ENCODE results near the gene ELOA2. TPM values are rescaled to one million over a fixed set of nuclear protein-coding genes. Genes with fewer than 3 reads are reported as not detected.

ELOA2 gene
- total and polyA plus RNA-seq, 2 donors (not counting 3 experiments of a cell fraction or from before 2014, with no cell fraction given): not detected

DNA sequence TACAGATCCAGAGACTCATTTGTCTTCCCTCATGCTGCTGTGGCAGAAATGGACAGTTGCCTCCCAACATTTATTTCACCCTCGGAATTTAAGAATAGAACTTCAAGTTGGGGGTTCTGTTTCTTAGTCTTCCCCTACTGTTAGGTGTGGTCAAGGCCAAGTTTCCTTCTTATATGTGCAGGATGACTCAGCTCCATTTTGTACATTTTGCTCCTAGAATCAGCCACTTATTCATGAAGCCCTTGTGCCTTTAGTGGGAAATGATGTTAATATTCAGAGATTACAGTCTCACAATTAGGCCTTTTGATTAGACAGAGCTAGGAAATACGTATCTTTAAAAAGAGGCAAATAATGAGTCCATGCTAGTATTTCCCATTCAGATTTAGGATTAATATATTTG, 46.2 kb upstream of the ELOA2 start:
- Histone ChIP-seq H3K36me3 (ENCODE audit: control insufficient read depth in 2 of 2, extremely low read depth in 1 of 2, insufficient read depth in 2 of 2, low read length in 2 of 2) (no peaks in the 10 kb centered on the region), H3K79me2 (ENCODE audit: control insufficient read depth, insufficient read depth, low read length) (no peaks in the 10 kb centered on the region), H3K27ac (ENCODE audit: insufficient read depth, low read depth, low read length) (no peak overlapping the region), H3K9ac (replicated peaks; ENCODE audit: extremely low read depth, insufficient read depth, low read length) (no peak overlapping the region), H3K4me1 (ENCODE audit: control insufficient read depth, extremely low read depth, insufficient read depth, low read length) (no peaks in the 10 kb centered on the region), H3K9me3 (replicated peaks; ENCODE audit: control insufficient read depth, insufficient read depth, low read length) (no peaks in the 10 kb centered on the region), H3K9me1 (replicated peaks; ENCODE audit: control insufficient read depth, extremely low read depth, insufficient read depth, low read length) (no peaks in the 10 kb centered on the region), H3K4me3 (replicated peaks in 1 of 3; ENCODE audit: insufficient read depth in 1 of 3, low read depth in 1 of 3, low read length in 3 of 3) (no peak overlapping the region), H3K27me3 (ENCODE audit: control insufficient read depth in 2 of 2, insufficient read depth in 2 of 2, low read length in 2 of 2) (no peaks in the 10 kb centered on the region), H3K4me2 (ENCODE audit: insufficient read depth, low read length) (no peak overlapping the region), H4K20me1 (replicated peaks; ENCODE audit: control insufficient read depth, extremely low read depth, insufficient read depth, low read length) (peaks cover 3% of the 10 kb centered on the region), H2AFZ (ENCODE audit: low read depth, low read length) (no peak overlapping the region)
- ChIA-PET POLR2A (no interaction called here), CTCF (interaction anchor here (1.7 kb wide), 2 partner anchors 13 to 123 kb away, joined by 3 to 6 read pairs; no protein-coding TSS in a partner anchor)
- BruUV-seq (replicated peaks): no TSS peak
- dilution Hi-C loops (cut with MboI; ENCODE audit: extremely low pct_ligation_motif_present, low sequenced_read_pairs) (no loop called here), intact Hi-C loops (cut with micrococcal nuclease) (no loop called here)
- FAIRE-seq (no peak), DNase-seq (ENCODE audit: low read depth, low spot score) (no peak)
- TF ChIP-seq EZH2 (IDR thresholded peaks at IDR 0.05; ENCODE audit: borderline replicate concordance, low read depth, low read length, severe bottlenecking) (no peak), FOS (IDR thresholded peaks at IDR 0.05; ENCODE audit: borderline replicate concordance, insufficient read depth, low read length) (no peak), MYC (IDR thresholded peaks at IDR 0.05; ENCODE audit: low read depth, low read length) (no peak), POLR2A (IDR thresholded peaks at IDR 0.05; ENCODE audit: low read depth, low read length) (no peak), POLR2AphosphoS5 (IDR thresholded peaks at IDR 0.05; ENCODE audit: insufficient read depth, low read depth, low read length) (no peak)
- TF ChIP-seq, protein P1, sequence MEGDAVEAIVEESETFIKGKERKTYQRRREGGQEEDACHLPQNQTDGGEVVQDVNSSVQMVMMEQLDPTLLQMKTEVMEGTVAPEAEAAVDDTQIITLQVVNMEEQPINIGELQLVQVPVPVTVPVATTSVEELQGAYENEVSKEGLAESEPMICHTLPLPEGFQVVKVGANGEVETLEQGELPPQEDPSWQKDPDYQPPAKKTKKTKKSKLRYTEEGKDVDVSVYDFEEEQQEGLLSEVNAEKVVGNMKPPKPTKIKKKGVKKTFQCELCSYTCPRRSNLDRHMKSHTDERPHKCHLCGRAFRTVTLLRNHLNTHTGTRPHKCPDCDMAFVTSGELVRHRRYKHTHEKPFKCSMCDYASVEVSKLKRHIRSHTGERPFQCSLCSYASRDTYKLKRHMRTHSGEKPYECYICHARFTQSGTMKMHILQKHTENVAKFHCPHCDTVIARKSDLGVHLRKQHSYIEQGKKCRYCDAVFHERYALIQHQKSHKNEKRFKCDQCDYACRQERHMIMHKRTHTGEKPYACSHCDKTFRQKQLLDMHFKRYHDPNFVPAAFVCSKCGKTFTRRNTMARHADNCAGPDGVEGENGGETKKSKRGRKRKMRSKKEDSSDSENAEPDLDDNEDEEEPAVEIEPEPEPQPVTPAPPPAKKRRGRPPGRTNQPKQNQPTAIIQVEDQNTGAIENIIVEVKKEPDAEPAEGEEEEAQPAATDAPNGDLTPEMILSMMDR (IDR thresholded peaks at IDR 0.05; ENCODE audit: extremely low read depth in 1 of 2, insufficient read depth in 1 of 2, low read depth in 1 of 2, low read length in 2 of 2): no peak

DNA sequence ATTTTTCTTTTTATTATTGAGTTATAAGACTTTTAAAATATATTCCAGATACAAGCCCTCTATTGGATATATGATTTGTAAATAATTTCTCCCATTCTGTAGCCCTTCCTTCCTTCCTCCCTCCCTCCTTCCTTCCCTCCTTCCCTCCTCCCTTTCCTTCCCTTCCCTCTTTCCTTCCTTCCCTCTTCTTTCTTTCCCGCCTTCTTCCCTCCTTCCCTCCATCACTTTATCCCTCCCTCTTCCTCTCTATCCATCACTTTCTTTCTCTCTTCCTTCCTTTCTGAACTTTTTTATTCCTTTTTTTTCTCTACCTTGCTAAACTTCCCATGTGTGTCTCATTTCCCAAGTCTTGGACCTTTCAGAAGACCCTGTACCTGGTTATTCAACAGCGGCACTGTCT, 45.5 kb upstream of the ELOA2 start:
- Histone ChIP-seq H3K27me3 (ENCODE audit: control insufficient read depth in 2 of 2, insufficient read depth in 2 of 2, low read length in 2 of 2) (no peaks in the 10 kb centered on the region), H3K27ac (ENCODE audit: insufficient read depth, low read depth, low read length) (no peak overlapping the region), H2AFZ (ENCODE audit: low read depth, low read length) (no peak overlapping the region), H3K9me3 (replicated peaks; ENCODE audit: control insufficient read depth, insufficient read depth, low read length) (no peaks in the 10 kb centered on the region), H3K4me1 (ENCODE audit: control insufficient read depth, extremely low read depth, insufficient read depth, low read length) (no peaks in the 10 kb centered on the region), H3K4me2 (ENCODE audit: insufficient read depth, low read length) (no peak overlapping the region), H3K36me3 (ENCODE audit: control insufficient read depth in 2 of 2, extremely low read depth in 1 of 2, insufficient read depth in 2 of 2, low read length in 2 of 2) (no peaks in the 10 kb centered on the region), H4K20me1 (replicated peaks; ENCODE audit: control insufficient read depth, extremely low read depth, insufficient read depth, low read length) (peaks cover 3% of the 10 kb centered on the region), H3K79me2 (ENCODE audit: control insufficient read depth, insufficient read depth, low read length) (no peaks in the 10 kb centered on the region), H3K4me3 (replicated peaks in 1 of 3; ENCODE audit: insufficient read depth in 1 of 3, low read depth in 1 of 3, low read length in 3 of 3) (no peak overlapping the region), H3K9me1 (replicated peaks; ENCODE audit: control insufficient read depth, extremely low read depth, insufficient read depth, low read length) (no peaks in the 10 kb centered on the region), H3K9ac (replicated peaks; ENCODE audit: extremely low read depth, insufficient read depth, low read length) (no peak overlapping the region)
- FAIRE-seq: no peak
- TF ChIP-seq FOS (IDR thresholded peaks at IDR 0.05; ENCODE audit: borderline replicate concordance, insufficient read depth, low read length) (no peak), POLR2AphosphoS5 (IDR thresholded peaks at IDR 0.05; ENCODE audit: insufficient read depth, low read depth, low read length) (no peak), GATA2 (IDR thresholded peaks at IDR 0.05; ENCODE audit: insufficient read depth, insufficient read length, low read depth, low read length) (no peak), EZH2 (IDR thresholded peaks at IDR 0.05; ENCODE audit: borderline replicate concordance, low read depth, low read length, severe bottlenecking) (no peak), JUN (IDR thresholded peaks at IDR 0.05; ENCODE audit: borderline replicate concordance, insufficient read depth, insufficient read length, low read depth) (no peak), POLR2A (IDR thresholded peaks at IDR 0.05; ENCODE audit: low read depth, low read length) (no peak), MYC (IDR thresholded peaks at IDR 0.05; ENCODE audit: low read depth, low read length) (no peak)
- TF ChIP-seq, protein P2, sequence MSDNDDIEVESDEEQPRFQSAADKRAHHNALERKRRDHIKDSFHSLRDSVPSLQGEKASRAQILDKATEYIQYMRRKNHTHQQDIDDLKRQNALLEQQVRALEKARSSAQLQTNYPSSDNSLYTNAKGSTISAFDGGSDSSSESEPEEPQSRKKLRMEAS (IDR thresholded peaks at IDR 0.05; ENCODE audit: insufficient read depth, insufficient read length): no peak
- TF ChIP-seq, protein P1 (IDR thresholded peaks at IDR 0.05; ENCODE audit: extremely low read depth in 1 of 2, insufficient read depth in 1 of 2, low read depth in 1 of 2, low read length in 2 of 2): no peak
- intact Hi-C loops (cut with micrococcal nuclease) (no loop called here), dilution Hi-C loops (cut with MboI; ENCODE audit: extremely low pct_ligation_motif_present, low sequenced_read_pairs) (no loop called here)
- BruUV-seq (replicated peaks): no TSS peak
- ChIA-PET POLR2A (no interaction called here), CTCF (interaction anchor here (1.7 kb wide), 1 partner anchor 124 kb away, joined by 6 read pairs; no protein-coding TSS in a partner anchor)
- no peak for DNase-seq (ENCODE audit: low read depth, low spot score)
